H54 (cell line): Measurements from ENCODE around the gene STEAP1B.
A peak's percentile ranks its signal among the peaks of the same experiment; 100 is the strongest.

Source experiments
- DNase-seq: peaks from one replicate; pipeline ENCODE4 v3.0.0; 2011; ENCODE audit warnings: low spot score, mixed read lengths; ENCODE audit not compliant: insufficient read length
- FAIRE-seq: peaks from 3 replicates; lab custom pipeline; 2011; peaks lifted over from hg19 to GRCh38; lab: Jason Lieb, UNC
- POLR2A ChIP-seq: IDR thresholded peaks from 2 replicates; pipeline ENCODE4 v1.6.1; 2011; ENCODE audit warnings: low read depth, mild to moderate bottlenecking, low read length

STEAP1B gene

DNA sequence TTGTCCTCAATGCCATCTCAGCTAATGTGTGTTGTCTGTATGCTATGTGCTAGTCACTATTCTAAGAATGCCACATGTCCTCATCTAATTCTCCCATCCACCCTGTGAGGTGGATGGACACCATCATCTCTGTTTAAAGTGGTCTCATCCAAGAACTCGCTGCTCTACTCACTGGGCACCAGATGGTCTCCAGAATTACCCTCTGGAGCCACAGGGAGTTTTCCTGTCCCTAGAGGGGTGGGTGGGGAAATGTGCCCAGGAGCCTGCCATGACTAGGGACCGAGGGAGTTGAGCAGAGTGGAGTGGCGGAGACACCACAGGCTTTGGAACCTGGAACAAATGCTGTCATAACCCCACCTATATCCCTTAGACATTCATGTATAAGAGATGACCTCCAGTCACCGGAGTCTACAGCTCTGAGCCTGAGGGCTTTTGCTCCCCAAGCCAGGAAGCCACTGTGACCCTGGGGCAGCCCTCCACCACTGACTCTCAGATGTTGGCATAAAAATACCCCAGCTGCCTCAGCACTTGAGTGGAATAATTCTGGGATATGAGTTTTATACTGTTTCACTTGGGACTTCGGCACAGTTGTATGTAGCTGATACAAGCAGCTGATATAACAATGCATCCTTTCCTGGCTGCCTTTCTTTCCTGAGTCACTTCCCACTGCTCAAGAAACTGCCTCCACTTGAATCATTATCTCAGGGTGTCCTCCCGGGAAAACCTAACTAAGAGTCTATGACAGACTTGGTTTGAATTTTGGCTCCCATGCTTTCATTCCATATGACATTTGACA lies 81.5 kb downstream of the STEAP1B start:
- FAIRE-seq: no peak
- TF ChIP-seq POLR2A: no peak
- DNase-seq: no peak

DNA sequence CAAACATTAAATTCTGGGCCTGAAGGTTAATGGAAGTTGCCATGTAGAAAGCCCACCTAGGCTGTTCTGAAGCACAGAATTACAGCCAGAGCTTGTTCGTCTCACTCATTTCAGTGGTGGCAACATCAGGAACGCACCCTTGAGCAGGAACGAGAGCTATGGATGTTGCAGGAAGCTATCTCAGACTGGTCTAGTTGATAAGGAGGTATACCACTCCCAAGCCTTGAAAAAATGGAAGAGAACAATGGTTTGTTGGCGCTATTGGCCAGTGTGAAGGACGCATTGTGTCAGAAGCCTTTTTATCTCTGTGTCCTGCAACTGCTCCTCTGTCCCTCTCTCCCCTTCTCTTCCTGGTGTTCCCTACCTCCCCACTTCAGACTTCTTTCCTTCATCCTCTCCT lies 82.1 kb downstream of the STEAP1B start:
- TF ChIP-seq POLR2A: no peak
- DNase-seq (no peak), FAIRE-seq (no peak)

DNA sequence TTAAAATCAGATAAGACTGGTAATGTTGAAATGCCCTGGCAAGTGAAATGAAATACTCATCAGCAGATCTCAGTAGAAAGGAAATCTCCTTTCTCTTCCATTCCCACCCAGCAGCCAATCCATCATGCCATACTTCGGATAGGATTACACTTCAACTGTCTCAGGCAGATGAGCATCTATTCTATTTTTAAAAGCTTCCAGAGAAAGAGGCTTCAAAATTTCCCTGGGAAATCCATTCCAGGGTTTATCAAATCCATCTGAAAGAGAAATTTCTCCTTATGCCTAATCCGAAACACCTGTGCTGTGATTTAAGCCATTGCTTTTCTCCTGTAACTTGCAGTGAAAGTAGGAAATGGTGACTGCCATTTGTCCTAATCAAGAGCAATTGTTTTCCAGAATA lies 82.6 kb downstream of the STEAP1B start:
- DNase-seq (no peak), FAIRE-seq (no peak)
- no peak for TF ChIP-seq POLR2A

DNA sequence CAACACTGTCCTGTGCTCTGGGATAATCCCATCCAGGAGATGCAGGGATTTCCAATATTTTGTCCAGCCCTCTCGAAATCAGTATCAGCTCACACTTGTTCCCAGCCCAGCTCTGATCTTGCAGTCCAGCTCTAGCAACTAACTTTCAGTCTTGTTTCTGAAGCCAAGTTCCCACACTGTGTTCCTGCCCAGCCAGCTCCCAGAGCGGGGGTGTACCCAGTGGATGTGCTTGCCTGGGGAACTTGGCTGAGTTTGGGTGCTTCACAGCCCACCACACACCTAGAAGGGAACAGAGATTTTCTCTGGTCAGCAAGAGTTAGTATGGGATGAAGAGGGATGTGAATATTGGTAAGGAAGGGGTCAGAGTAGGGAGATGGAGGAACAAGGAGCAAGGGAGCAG lies 85.6 kb downstream of the STEAP1B start:
- no peak for FAIRE-seq
- TF ChIP-seq POLR2A: no peak
- DNase-seq: no peak

DNA sequence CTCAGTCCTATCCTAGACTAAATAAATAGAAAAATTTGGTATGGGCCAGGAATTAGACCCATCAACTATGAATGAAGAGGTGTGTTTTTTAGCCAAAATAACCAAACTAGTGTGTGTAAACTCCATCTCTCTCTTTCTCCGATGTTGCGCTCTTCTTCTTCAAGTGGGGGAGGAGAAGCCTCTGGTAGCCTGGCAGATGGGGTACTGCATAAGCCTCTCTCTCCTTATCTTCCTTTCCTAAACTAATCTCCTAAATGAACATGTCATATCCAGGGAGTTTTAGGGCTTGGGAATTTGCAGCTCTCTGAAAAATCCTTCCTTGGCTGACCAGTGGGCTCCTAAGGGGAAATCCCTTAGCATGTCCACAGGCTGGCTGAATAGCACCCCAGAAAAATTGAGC lies 86.8 kb downstream of the STEAP1B start:
- no peak for TF ChIP-seq POLR2A
- DNase-seq (no peak), FAIRE-seq (no peak)

DNA sequence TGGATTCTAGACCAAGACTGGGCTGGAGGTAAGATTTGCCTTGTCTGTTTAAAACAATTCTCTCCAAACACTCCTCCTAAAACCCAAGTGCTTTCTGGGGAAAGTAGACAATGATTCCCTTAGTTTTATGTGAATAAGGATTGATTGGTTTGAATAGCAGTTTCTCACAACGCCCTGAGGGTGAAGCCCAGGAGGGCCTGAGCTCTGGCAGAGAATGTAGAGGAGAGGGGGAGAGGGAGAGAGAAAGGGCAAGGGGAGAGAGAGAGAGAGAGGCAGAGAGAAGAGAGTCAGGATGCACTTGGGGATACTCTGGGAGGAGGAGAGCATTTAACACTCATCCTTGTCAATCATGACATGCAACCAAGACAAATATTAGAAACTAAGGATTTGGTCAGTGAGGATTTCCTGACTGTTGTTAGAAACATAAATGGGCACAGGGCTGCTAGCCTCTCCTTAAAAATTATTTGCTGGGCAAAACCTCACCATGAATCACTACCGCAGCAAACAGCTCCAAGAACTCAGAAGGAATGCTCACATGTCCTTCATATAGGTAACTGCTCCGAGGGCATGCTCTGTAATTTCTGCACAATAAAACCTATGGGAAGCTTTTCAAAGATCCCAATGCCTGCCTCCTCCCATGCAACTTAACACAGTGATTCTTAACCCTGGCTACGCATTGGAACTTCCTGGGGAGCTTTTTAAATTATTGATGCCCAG lies 87.9 kb downstream of the STEAP1B start:
- FAIRE-seq: peak; percentile 81
- DNase-seq: peak; percentile 27
- TF ChIP-seq POLR2A: no peak

DNA sequence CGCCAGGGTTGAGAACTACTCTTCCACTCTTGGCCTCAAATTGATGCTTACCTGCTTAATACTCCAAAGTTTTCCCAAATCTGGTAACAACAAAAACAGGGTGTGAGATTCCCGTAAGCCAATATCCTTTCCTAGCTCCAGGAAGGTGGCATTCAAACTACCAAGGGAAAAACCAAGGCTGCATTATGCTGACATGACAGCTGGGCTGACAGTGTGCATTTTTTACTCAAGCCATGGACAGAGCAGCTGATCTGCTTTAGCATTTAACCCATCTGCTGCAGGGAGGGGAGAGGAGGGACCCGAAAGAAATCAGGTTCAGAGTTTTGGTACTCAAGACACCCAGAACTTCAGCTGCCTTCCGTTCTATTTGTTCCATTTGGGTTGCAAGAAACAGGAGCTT lies 93.3 kb downstream of the STEAP1B start:
- FAIRE-seq (no peak), DNase-seq (no peak)
- no peak for TF ChIP-seq POLR2A

DNA sequence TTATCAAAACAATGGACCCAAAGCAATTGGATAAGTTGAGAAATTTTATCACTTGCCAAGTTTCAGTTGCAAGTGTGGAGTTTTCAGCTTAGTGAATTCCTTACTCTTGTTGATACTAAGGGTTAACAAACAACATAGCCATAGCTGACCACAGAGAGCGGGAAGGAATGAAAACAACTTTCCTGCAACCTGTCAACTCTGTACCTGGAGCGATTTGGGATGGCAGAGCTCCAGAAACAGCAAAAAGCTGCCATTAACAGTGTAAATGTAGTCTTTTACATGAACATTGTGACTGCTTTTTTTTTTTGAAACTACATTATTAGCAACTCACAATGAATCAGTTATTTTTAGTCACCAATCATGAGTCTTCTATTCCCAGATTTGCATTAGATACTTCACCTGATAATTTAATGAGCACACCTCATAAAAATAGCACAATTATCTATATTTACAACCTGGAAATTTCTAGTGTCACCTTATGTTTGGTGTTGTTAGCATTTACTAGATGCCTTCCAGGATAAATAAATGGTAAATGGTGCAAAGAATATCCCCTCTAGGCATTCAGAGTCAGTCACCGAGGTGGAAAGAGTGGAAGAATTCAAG lies 95.5 kb downstream of the STEAP1B start:
- FAIRE-seq (no peak), DNase-seq (no peak)
- no peak for TF ChIP-seq POLR2A

DNA sequence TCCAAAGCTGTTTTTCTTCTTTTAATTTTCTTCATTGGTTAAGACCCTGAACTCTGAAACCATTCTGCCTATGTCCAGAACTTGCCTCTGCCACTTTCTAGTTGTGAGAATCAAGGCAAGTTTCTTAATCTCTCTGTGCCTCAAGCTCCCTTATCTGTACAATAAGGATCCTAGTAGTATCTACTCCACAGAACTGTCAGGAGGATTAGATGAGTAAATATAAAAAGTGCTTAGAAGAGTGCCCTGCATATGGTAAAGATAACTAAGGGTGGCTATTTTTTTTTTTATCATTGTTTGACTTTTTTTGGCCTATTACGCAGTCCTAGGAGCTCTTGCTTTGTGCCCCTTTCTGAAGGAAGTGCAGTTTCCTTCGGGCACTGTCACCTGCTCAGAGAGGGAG lies 96.6 kb downstream of the STEAP1B start:
- DNase-seq (no peak), FAIRE-seq (no peak)

DNA sequence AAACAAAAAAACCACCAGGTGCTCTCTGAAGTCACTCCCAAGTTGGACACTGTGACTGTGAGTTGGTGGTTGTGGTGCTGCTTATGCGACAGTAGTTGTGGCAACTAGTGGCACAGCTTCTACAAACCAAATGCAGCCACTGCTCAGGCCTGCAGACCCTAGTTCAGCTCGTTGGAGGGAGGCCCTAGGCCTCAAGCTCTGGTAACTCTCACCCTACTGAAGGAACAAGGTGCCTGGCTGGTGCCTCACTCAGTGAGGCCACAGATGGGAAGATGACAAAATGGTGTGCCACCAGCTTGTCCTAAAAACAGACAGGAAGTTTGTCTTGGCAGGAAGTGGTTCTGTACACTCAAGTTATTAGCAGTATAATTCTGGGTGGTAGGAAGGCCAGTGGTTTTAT lies 97.7 kb downstream of the STEAP1B start:
- FAIRE-seq: no peak
- no peak for TF ChIP-seq POLR2A
- DNase-seq: no peak

More for the DNA sequence above, 96.6 kb downstream of the STEAP1B start:
- TF ChIP-seq POLR2A: no peak

DNA sequence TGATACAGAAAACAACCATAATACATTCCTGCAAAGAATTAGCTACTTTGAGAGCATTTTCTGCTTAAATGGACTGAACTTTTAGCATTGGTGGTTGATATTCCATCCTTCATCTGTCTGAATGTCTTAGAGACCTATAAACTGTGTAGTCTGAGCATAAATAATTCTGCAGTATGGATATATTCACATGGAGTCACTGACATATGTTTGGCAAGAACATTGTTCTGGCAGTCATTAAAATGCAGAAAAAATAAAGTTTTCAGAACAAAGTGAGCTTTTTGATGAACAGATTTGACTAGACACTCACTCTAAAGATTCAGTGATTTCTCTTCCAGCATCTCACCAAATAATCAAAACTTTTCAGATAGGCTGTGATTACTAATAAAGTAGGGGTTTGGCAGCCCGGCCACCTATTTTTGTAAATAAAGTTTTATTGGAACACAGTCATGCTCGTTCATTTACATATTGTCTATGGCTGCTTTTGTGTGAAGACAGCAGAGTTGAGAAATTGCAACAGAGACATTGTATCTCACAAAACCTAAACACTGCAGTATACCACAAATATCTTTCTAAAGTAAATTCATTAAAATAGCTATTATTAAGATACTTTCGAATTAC lies 98.9 kb downstream of the STEAP1B start:
- TF ChIP-seq POLR2A: no peak
- FAIRE-seq (no peak), DNase-seq (no peak)

DNA sequence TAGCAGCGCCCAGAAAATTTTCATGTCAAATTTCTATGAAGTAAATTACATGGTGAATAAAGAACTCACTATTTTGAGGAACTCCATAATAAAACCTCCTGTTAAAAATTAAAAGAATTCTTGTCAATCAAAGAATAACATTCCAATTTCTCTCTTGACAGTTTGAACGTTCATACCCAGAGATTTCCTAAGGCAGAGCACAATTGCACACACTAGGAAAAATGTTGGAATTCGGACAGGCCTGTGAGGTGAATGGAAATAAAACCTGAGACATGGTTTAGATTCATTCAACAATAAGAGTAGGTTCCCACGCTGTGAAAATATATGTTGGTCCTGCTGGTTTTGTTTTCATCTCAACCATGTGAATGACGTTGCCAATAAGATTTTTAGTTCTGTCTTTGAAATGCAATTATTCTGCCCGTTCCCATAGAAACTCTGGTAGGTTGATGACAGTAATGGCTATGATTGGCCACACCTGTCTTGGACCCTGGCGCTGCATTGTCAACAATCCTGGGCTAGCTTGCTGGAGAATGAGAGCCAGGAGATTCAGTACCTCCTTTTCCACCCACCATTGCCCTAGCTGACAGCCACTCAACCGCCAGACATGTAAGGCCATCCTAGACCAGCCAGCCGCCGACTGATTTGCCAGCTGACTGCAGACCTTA lies 99.7 kb downstream of the STEAP1B start:
- DNase-seq (no peak), FAIRE-seq (no peak)
- TF ChIP-seq POLR2A: no peak

DNA sequence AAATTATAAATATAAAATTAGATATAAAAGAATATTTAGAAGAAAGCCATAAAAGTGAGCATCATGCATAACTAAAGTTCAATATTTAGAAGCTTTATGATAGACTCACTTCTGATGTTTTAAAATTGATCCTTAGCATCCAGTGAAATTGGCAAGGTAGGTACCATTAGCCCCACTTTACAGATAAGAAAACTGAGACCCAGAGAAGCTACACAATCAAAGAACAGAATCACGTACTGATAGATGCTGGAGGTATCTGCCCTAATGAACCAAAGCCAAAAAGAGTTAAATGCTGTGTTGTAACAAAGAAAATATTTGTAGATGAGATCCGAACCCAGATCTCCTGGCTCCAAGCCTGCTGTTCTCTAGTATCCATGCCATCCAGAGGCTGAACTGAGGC lies 100.4 kb downstream of the STEAP1B start:
- FAIRE-seq (no peak), DNase-seq (no peak)
- TF ChIP-seq POLR2A: no peak
